ENCODE measurements around the gene LCE3D.
A peak's percentile ranks its signal among the peaks of the same experiment; 100 is the strongest.
"Not testable (repeated sequence)": the region's sequence is repeated elsewhere in the genome, so short reads cannot be mapped to it uniquely, and the experiment has no call there.

Gene LCE3D, protein sequence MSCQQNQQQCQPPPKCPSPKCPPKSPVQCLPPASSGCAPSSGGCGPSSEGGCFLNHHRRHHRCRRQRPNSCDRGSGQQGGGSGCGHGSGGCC

GRCh38 chr1:152580433-152580832 is at the start of gene LCE3D:
Gene LCE3D, minus strand, starts transcription at chr1:152580516. Its CDS starts 580 bp downstream, at chr1:152579936.
- no peak for DNase-seq (ENCODE audit: low read depth in 3 of 3)

- no peak for DNase-seq (ENCODE audit: low read depth in 3 of 3)
Observed at GRCh38 chr1:152626744-152627143, 46.4 kb upstream of the LCE3D start.

- DNase-seq (ENCODE audit: low read depth in 3 of 3), result peak in 1 of 3 experiments; percentile 17
Observed at GRCh38 chr1:152623203-152623844, 43.0 kb upstream of the LCE3D start.

- no peak for DNase-seq (ENCODE audit: low read depth in 3 of 3)
Observed at GRCh38 chr1:152622803-152623202, 42.5 kb upstream of the LCE3D start, which contains the start of gene LCE3A. Gene LCE3A, minus strand, starts transcription at chr1:152623103. Its CDS starts 0 bp downstream, at chr1:152623103.

GRCh38 chr1:152621993-152622392 is 41.7 kb upstream of the LCE3D start:
- no peak for DNase-seq (ENCODE audit: low read depth in 3 of 3)

DNA sequence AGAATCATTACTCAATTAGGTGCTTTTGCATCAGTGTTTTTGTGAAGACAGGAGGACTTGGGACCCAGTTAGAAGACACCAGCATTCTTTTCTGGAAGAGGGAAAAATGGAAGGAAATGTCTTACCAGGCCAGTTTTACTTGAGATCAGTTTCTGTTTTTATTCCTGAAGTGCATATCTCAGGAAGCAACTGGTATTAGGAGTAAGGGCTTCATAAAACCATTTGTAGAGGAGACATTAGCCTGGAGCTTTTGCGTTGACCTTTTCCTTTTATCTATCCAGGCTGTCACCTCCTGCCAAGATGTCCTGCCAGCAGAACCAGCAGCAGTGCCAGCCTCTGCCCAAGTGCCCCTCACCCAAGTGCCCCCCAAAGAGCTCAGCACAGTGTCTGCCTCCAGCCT is 33.2 kb upstream of the LCE3D start, which contains the start of gene LCE3B:
Gene LCE3B (plus strand): TSS at position 301 of the 400 bp plus-strand sequence. CDS start 0 bp downstream, at position 301.
- DNase-seq (ENCODE audit: low read depth in 3 of 3), result no peak

- DNase-seq (ENCODE audit: low read depth in 3 of 3), result no peak
Observed at GRCh38 chr1:152599934-152600333, 19.6 kb upstream of the LCE3D start, which contains the start of gene LCE3C. Gene LCE3C, plus strand, starts transcription at chr1:152600234. Its CDS starts 498 bp downstream, at chr1:152600732.

DNA sequence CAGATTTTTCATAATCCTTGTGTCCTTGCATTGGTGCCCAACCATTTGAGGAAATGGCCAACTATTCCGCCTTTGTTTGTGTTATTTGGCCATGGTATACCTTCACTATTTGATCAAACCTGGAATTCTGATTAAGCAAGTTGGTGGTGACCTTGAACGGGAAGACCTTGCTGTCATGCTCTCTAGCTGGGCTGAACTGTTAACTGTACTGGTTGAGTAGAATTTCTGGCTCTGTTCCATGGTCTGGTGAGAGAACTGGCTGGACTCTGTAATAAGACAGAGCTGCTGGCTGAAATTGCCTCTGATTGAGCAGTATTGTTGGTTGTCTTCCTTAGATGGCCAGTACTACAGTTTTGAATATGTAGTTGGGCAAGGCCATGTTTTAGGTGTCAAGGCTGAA is 16.7 kb upstream of the LCE3D start:
- DNase-seq (ENCODE audit: low read depth in 3 of 3), result no peak

DNA sequence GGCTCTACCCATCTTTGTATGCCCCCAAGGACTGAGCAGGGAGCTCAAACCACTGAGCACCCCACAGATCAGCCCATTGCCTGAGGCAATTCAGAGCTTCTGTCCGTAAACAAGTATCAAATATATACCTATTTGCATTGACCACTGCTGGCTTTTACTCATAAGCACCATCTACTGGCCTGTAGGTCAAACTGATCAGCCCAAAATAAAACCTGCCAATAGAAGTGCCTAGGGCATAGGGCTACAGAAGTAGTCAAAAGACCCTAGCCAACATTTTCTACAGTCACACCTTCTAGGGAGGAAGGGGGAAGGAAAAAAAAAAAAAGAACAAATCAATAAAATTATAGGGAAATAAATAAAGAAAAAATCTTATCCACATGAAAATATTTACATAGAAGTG is 5.3 kb upstream of the LCE3D start:
- no peak for DNase-seq (ENCODE audit: low read depth in 3 of 3)

- DNase-seq (ENCODE audit: low read depth in 3 of 3), result no peak
Observed at GRCh38 chr1:152582647-152583046, 2.3 kb upstream of the LCE3D start.

GRCh38 chr1:152579526-152579925 is 790 bp downstream of the LCE3D start:
- DNase-seq (ENCODE audit: low read depth in 3 of 3), result not testable (repeated sequence)

- DNase-seq (ENCODE audit: low read depth in 3 of 3), result no peak
Observed at GRCh38 chr1:152577168-152577567, 3.1 kb downstream of the LCE3D start.

- no peak for DNase-seq (ENCODE audit: low read depth in 3 of 3)
Observed at GRCh38 chr1:152566681-152567080, 13.6 kb downstream of the LCE3D start, which contains the start of gene LCE3E. Gene LCE3E, minus strand, starts transcription at chr1:152566780. Its CDS starts 572 bp downstream, at chr1:152566208.

DNA sequence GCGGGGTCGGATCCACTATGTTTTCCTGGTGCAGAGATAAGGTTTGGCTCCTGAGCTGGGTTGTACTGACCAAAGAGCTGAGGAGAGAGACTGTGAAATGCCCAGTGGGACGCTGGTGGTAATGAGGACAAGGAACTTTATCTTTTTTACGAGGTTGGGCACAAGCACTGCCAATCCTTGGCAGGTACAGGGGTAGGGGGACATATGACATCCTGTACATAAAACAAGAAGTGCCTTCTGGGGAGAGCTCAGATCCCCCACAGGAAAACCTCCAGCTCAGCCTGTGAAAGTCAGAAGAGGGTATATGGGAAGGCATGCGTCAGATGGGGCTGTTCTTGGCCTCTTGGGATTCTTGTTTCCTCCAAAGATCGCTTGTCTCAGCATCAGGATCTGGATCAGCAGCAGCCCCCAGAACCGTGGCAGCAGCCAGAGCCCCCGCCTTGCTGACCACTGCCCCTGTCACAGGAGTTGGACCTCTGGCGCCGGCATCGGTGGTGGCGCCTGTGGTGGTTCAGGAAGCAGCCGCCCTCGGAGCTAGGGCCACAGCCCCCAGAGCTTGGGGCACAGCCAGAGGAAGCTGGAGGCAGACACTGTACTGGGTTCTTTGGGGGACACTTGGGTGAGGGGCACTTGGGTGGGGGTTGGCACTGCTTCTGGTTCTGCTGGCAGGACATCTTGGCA is 14.6 kb downstream of the LCE3D start:
- DNase-seq (ENCODE audit: low read depth in 3 of 3), result no peak

- DNase-seq (ENCODE audit: low read depth in 3 of 3), result no peak
Observed at GRCh38 chr1:152565115-152565514, 15.2 kb downstream of the LCE3D start.

GRCh38 chr1:152548358-152548757 is 32.0 kb downstream of the LCE3D start:
- DNase-seq (ENCODE audit: low read depth in 3 of 3), result not testable (repeated sequence)

DNA sequence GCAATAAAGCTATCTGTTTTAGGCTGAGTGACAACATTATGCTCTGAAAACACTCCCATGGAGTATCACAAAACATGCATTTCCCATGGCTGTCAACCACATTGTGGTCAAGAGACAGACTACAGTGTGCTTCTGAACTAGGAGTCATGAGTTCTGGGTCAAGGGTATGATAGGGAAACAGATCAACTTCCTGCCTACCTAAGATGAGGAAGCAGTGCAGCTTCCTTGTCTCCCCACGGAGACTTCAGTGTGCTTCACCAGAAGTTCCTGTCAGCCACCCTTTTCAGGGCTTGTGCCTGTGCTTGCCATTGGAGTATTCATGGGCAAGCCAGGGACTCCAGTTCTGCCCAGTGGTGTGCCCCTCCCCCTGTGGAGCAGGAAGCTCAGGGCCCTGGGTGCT is 33.6 kb downstream of the LCE3D start:
- no peak for DNase-seq (ENCODE audit: low read depth in 3 of 3)

DNA sequence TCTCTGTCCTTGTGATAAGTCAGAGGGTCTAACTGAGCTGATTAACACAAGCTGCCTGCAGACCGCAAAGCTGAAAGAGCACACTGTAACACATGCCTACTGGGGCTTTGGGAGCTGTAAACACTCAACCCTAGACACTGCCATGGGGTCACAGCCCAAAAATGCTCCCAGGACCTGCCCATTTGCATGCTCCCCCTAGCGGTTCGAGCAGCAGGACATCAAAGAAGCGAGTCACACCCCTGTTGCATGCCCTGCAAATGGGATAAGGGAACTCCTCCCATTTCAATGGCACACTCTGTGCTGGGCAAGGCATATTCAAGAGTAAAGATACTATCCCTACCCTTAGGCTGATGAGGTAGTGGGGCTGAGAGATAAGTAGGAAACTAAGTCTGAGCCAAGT is 36.5 kb downstream of the LCE3D start:
- no peak for DNase-seq (ENCODE audit: low read depth in 3 of 3)

DNA sequence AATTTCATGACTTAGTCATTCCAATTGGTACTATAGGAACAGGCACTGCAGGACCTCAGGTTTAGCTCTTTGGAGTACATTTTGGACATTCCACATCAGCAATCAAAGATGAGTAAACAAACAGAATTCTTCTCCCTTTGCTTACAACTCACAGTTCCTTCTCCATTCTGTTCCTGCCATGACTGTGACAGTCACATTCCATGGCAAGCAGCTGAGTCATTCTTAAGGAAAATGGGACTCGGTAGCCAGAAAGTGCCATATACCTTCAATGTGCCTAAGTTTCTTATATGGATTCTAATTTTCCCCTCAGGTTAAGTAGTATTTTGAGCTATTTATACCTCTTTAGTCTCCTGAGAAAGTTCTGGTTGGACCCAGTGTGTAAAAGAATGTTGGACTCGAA is 40.4 kb downstream of the LCE3D start:
- DNase-seq (ENCODE audit: low read depth in 3 of 3), result no peak

- DNase-seq (ENCODE audit: low read depth in 3 of 3), result no peak
Observed at GRCh38 chr1:152537496-152537895, 42.8 kb downstream of the LCE3D start.

GRCh38 chr1:152535774-152536173 is 44.5 kb downstream of the LCE3D start:
- DNase-seq (ENCODE audit: low read depth in 3 of 3), result no peak

DNA sequence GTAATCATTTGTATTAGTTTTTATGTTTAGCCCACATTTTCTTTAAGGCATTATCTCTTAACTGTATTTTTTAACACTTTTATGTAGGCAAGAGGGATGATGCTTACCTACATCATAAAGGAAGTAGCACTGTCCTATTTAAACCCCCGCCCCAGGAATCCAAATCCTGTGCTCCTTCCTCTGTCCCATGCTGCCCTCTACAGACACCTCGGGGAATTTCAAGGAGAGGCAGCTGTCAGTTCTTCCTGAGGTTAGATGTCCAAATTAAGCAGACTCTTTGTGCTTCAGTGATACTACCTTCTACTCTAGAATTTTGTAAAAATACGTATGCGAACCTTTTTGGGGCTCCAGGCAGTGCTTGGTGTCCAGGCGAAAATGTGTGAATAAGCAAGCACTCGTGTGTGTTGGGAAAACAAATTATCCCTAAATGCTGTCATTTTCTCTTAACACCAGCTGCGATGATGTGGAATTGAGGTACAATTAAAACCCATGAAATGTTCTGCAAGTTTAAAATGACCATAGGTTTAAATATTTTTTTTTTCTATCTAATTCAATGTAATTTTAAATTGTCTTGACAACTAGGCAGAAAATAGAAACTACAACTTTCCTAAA is 46.9 kb downstream of the LCE3D start:
- DNase-seq (ENCODE audit: low read depth in 3 of 3), result peak in 1 of 3 experiments; percentile 44
